Measurements from ENCODE around the gene FURIN.

FURIN gene

DNA sequence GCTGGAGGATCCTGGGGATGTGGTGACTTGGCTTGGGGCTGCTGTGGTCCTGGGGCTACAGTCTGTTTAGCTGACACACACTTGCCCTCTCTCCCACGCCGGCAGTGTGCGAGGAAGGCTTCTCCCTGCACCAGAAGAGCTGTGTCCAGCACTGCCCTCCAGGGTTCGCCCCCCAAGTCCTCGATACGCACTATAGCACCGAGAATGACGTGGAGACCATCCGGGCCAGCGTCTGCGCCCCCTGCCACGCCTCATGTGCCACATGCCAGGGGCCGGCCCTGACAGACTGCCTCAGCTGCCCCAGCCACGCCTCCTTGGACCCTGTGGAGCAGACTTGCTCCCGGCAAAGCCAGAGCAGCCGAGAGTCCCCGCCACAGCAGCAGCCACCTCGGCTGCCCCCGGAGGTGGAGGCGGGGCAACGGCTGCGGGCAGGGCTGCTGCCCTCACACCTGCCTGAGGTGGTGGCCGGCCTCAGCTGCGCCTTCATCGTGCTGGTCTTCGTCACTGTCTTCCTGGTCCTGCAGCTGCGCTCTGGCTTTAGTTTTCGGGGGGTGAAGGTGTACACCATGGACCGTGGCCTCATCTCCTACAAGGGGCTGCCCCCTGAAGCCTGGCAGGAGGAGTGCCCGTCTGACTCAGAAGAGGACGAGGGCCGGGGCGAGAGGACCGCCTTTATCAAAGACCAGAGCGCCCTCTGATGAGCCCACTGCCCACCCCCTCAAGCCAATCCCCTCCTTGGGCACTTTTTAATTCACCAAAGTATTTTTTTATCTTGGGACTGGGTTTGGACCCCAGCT lies 13.0 kb downstream of the FURIN start:
- in situ Hi-C loops (cut with HindIII; ENCODE audit: low sequenced_read_pairs): no loop called here

- in situ Hi-C loops (cut with HindIII; ENCODE audit: low sequenced_read_pairs): no loop called here
Measured at GRCh38 chr15:90881978-90882721, 13.8 kb downstream of the FURIN start.

DNA sequence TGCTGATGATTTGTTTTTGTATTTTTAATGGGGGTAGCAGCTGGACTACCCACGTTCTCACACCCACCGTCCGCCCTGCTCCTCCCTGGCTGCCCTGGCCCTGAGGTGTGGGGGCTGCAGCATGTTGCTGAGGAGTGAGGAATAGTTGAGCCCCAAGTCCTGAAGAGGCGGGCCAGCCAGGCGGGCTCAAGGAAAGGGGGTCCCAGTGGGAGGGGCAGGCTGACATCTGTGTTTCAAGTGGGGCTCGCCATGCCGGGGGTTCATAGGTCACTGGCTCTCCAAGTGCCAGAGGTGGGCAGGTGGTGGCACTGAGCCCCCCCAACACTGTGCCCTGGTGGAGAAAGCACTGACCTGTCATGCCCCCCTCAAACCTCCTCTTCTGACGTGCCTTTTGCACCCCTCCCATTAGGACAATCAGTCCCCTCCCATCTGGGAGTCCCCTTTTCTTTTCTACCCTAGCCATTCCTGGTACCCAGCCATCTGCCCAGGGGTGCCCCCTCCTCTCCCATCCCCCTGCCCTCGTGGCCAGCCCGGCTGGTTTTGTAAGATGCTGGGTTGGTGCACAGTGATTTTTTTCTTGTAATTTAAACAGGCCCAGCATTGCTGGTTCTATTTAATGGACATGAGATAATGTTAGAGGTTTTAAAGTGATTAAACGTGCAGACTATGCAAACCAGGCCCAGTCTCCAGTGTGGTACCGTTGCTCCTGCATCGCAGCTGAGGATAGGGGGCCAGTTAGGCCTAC lies 14.6 kb downstream of the FURIN start:
- in situ Hi-C loops (cut with HindIII; ENCODE audit: low sequenced_read_pairs): no loop called here

DNA sequence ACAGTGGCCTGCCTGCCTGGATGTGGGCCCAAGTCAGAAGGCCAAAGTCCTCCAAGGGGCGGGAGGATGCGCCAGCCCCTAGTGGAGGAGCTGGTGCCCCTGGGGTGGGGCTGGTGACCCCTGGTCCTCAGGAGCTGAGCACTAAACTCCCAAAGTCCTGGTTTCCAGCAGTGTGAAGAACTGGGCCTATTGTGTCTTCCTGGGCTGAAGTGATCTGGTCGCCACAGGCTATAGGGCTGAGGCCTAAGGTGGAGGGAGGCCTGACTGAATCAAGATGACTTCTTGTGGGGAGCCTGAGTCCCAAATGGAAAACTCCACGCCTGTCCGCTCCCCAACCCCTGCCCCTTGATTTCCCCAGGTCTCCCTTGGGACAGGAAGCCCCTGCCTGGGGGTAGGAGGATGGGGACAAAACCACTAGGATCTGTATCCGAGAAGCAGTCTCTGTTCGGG lies 15.2 kb downstream of the FURIN start:
- in situ Hi-C loops (cut with HindIII; ENCODE audit: low sequenced_read_pairs): no loop called here

DNA sequence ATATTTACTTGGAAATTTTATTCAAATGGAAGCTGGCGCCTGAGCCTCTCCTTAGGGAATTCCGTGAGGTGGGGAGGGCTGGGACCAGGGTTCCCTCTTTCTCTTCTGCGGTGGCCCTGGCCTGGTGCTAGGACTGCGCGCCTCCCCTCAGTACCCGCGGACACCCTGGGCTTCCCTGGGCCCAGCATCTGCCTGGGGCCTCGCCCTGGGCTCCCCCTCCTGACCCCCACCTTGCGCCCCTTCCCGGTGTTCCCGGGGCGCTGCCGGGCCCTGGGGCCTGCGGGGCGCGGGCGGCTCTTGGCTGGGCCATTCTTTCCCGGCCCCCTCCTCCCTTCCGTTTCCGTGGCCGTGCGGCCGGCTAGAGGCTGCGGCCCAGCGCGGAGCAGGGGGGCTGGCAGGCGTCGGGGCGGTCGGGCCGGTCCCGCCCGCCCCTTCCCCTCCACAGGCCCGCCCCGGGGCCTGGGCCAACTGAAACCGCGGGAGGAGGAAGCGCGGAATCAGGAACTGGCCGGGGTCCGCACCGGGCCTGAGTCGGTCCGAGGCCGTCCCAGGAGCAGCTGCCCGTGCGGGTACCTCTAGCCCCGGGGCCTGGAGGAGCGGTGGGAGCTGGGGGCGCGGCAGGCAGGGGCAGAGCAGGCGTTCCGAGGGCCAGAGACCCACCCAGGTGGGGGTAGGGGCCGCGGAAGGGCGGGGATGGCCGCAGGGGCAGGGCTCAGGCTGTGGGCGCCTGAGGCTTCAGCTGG lies 15.8 kb downstream of the FURIN start, which contains the start of gene FES:
FES (plus strand) TSS at position 529 of the 743 bp plus-strand sequence. CDS start 542 bp downstream, outside the sequence.
- in situ Hi-C loops (cut with HindIII; ENCODE audit: low sequenced_read_pairs): no loop called here

- in situ Hi-C loops (cut with HindIII; ENCODE audit: low sequenced_read_pairs): no loop called here
Measured at GRCh38 chr15:90884719-90885431, 16.5 kb downstream of the FURIN start.

GRCh38 chr15:90885432-90886290 lies 17.3 kb downstream of the FURIN start:
- in situ Hi-C loops (cut with HindIII; ENCODE audit: low sequenced_read_pairs): no loop called here

DNA sequence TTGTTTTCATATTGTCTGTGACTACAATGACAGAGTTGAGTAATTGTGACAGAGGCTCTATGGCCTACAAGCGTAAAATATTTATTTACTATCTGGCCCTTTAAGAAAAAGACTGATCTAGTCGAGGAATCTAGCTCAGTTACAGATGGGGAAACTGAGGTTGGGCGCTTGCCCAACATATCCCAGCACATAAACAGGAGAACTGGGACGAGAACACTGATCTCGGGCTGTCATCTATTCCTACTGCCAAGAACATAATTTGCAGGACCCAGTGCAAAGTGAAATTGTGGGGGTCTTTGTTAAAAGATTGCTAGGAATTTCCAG lies 17.9 kb downstream of the FURIN start:
- in situ Hi-C loops (cut with HindIII; ENCODE audit: low sequenced_read_pairs): no loop called here

DNA sequence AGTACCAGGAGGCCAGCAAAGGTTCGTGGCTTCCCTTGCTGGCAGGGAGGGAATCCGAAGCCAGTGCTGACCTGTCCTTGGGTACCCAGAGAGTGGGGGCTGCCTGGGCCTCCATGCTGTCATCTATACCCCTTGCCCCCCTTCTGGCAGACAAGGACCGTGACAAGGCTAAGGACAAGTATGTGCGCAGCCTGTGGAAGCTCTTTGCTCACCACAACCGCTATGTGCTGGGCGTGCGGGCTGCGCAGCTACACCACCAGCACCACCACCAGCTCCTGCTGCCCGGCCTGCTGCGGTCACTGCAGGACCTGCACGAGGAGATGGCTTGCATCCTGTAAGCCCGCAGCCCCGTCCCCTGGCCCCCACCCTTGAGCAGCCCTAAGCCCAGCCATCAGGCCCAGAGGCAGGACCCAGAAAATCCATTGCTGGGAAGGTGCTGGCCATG lies 18.7 kb downstream of the FURIN start:
- in situ Hi-C loops (cut with HindIII; ENCODE audit: low sequenced_read_pairs): no loop called here

DNA sequence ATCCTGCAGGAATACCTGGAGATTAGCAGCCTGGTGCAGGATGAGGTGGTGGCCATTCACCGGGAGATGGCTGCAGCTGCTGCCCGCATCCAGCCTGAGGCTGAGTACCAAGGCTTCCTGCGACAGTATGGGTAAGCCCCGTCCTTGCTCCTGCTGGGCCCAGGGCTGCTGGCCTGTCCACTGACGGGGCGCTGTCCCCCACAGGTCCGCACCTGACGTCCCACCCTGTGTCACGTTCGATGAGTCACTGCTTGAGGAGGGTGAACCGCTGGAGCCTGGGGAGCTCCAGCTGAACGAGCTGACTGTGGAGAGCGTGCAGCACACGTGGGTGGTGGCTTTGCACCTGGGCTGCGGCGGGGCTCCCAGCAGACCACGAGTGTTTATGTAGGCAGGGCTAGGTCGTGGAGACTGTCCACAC lies 20.9 kb downstream of the FURIN start:
- in situ Hi-C loops (cut with HindIII; ENCODE audit: low sequenced_read_pairs): no loop called here

DNA sequence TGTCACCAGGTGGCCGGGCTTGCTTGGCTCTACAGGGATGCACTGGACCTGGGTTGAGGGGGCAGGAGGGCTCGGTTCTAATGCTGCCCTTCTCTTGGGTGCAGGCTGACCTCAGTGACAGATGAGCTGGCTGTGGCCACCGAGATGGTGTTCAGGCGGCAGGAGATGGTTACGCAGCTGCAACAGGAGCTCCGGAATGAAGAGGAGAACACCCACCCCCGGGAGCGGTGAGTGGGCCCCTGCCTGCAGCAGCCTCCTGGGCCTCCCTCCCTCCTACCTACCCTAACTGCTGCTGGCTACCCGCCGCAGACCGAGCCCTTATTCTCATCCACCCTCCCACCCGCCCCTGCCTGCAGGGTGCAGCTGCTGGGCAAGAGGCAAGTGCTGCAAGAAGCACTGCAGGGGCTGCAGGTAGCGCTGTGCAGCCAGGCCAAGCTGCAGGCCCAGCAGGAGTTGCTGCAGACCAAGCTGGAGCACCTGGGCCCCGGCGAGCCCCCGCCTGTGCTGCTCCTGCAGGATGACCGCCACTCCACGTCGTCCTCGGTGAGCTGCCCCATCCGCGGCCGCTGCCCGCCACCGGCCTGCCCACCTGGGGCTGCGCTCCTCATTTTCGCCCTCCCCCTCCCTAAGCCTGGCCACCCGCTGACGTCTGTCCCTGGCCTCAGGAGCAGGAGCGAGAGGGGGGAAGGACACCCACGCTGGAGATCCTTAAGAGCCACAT lies 21.5 kb downstream of the FURIN start:
- in situ Hi-C loops (cut with HindIII; ENCODE audit: low sequenced_read_pairs): no loop called here

- in situ Hi-C loops (cut with HindIII; ENCODE audit: low sequenced_read_pairs): no loop called here
Measured at GRCh38 chr15:90890839-90891238, 22.5 kb downstream of the FURIN start.

- in situ Hi-C loops (cut with HindIII; ENCODE audit: low sequenced_read_pairs): no loop called here
Measured at GRCh38 chr15:90891346-90891949, 23.1 kb downstream of the FURIN start.

DNA sequence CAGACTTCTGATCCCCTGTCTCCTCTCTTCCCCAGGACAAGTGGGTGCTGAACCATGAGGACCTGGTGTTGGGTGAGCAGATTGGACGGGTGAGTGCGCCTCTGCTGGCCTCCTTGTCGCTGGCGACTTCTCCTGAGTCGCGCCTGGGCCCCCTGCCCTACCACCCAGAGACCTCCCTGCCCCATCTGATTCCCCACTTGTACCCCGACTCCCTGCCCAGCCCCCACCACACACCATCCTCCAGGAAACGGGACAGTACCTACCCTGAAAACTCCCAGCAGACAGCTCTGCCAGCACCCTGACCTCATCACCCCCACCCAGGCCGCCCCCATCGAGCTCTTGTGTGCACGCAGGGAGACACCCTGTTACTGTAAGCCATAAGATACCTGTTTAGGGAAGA lies 23.6 kb downstream of the FURIN start:
- in situ Hi-C loops (cut with HindIII; ENCODE audit: low sequenced_read_pairs): no loop called here

- in situ Hi-C loops (cut with HindIII; ENCODE audit: low sequenced_read_pairs): no loop called here
Measured at GRCh38 chr15:90892498-90893174, 24.2 kb downstream of the FURIN start.

GRCh38 chr15:90893175-90894090 lies 25.0 kb downstream of the FURIN start:
- in situ Hi-C loops (cut with HindIII; ENCODE audit: low sequenced_read_pairs): no loop called here
